HG02885 (cell line): ENCODE results near the gene LHFPL3.
"Not testable (repeated sequence)": the region's sequence is repeated elsewhere in the genome, so short reads cannot be mapped to it uniquely, and the experiment has no call there.

Source experiments
- ATAC-seq: cut with Tn5 transposase; IDR thresholded peaks from one replicate; pipeline ENCODE4 v1.9.1; 2021; ENCODE audit warnings: mild to moderate bottlenecking; ENCODE audit not compliant: unreplicated experiment, poor library complexity

Gene LHFPL3

GRCh38 chr7:104661575-104661974, 333.2 kb downstream of the LHFPL3 start:
- no peak for ATAC-seq

- no peak for ATAC-seq
Measured at GRCh38 chr7:104664648-104665047, 336.2 kb downstream of the LHFPL3 start.

GRCh38 chr7:104677587-104677986, 349.2 kb downstream of the LHFPL3 start:
- ATAC-seq, result no peak

GRCh38 chr7:104679085-104679484, 350.7 kb downstream of the LHFPL3 start:
- ATAC-seq, result no peak

GRCh38 chr7:104686286-104686685, 357.9 kb downstream of the LHFPL3 start:
- ATAC-seq, result no peak

- ATAC-seq, result no peak
Measured at GRCh38 chr7:104694710-104695109, 366.3 kb downstream of the LHFPL3 start.

- ATAC-seq, result no peak
Measured at GRCh38 chr7:104695563-104695962, 367.2 kb downstream of the LHFPL3 start.

GRCh38 chr7:104700336-104700735, 371.9 kb downstream of the LHFPL3 start:
- ATAC-seq, result no peak

GRCh38 chr7:104721027-104721426, 392.6 kb downstream of the LHFPL3 start:
- not testable (repeated sequence) for ATAC-seq

GRCh38 chr7:104723001-104723400, 394.6 kb downstream of the LHFPL3 start:
- ATAC-seq, result no peak

- no peak for ATAC-seq
Measured at GRCh38 chr7:104758504-104758903, 430.1 kb downstream of the LHFPL3 start.

- no peak for ATAC-seq
Measured at GRCh38 chr7:104761892-104762291, 433.5 kb downstream of the LHFPL3 start.

GRCh38 chr7:104767113-104767512, 438.7 kb downstream of the LHFPL3 start:
- no peak for ATAC-seq

GRCh38 chr7:104767826-104768536, 439.6 kb downstream of the LHFPL3 start:
- no peak for ATAC-seq

GRCh38 chr7:104772405-104773345, 444.3 kb downstream of the LHFPL3 start:
- no peak for ATAC-seq

GRCh38 chr7:104773796-104774195, 445.4 kb downstream of the LHFPL3 start:
- ATAC-seq, result no peak

GRCh38 chr7:104775531-104775930, 447.1 kb downstream of the LHFPL3 start:
- ATAC-seq, result no peak

GRCh38 chr7:104777301-104777800, 448.9 kb downstream of the LHFPL3 start:
- ATAC-seq, result no peak

GRCh38 chr7:104779888-104780287, 451.5 kb downstream of the LHFPL3 start:
- ATAC-seq, result no peak

GRCh38 chr7:104784686-104785085, 456.3 kb downstream of the LHFPL3 start:
- ATAC-seq, result no peak

- ATAC-seq, result no peak
Measured at GRCh38 chr7:104789780-104790179, 461.4 kb downstream of the LHFPL3 start.
